ENCODE measurements around the gene CUL4A. TPM values are rescaled to one million over a fixed set of nuclear protein-coding genes. Genes with fewer than 3 reads are reported as not detected.
A peak's percentile ranks its signal among the peaks of the same experiment; 100 is the strongest.

CUL4A gene
- total RNA-seq, 1 donor: 114 TPM

- peak; percentile 73 for DNase-seq (ENCODE audit: low read depth)
- H3K4me3 ChIP-seq (ENCODE audit: low read depth, low read length): peak overlapping the region; percentile 18
- TF ChIP-seq, protein P1, sequence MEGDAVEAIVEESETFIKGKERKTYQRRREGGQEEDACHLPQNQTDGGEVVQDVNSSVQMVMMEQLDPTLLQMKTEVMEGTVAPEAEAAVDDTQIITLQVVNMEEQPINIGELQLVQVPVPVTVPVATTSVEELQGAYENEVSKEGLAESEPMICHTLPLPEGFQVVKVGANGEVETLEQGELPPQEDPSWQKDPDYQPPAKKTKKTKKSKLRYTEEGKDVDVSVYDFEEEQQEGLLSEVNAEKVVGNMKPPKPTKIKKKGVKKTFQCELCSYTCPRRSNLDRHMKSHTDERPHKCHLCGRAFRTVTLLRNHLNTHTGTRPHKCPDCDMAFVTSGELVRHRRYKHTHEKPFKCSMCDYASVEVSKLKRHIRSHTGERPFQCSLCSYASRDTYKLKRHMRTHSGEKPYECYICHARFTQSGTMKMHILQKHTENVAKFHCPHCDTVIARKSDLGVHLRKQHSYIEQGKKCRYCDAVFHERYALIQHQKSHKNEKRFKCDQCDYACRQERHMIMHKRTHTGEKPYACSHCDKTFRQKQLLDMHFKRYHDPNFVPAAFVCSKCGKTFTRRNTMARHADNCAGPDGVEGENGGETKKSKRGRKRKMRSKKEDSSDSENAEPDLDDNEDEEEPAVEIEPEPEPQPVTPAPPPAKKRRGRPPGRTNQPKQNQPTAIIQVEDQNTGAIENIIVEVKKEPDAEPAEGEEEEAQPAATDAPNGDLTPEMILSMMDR (IDR thresholded peaks at IDR 0.05; ENCODE audit: insufficient read depth, low read length): no peak
Observed at GRCh38 chr13:113216254-113217048, 7.0 kb downstream of the CUL4A start.

- no peak for DNase-seq (ENCODE audit: low read depth)
- H3K4me3 ChIP-seq (ENCODE audit: low read depth, low read length): no peak overlapping the region
- TF ChIP-seq, protein P1 (IDR thresholded peaks at IDR 0.05; ENCODE audit: insufficient read depth, low read length): no peak
Observed at GRCh38 chr13:113218586-113218985, 9.2 kb downstream of the CUL4A start.

DNA sequence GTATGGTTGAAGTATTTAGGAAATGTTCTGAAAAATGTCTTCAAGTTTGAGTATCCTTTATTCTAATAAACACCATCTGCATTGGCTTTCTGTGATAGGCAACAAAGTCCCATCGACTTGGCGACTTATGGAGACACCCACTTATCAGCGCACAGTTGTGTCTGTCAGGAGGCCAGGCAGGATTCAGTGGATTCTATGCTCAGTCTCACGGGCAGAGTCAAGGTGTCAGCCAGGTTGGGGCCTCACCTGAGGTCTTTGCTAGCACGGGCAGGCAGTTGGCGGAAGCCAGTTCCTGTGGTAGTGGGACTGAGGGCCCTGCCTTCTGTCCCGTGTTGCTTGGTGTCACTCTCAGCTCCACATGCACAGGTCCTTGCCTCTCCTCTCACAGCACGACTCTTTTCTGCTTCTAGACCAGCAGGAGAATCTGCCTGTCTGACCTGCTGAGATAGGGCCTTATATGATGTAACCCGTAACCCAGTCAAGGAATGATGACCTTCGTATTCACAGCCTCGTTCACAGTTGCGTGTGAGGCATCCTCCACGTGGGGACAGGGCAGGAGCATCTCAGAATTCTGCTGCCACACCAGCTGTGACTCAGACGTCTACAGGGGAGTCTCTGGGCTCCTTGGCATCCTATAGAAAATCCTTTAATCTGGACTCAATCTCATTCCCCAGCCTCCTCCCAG is 10.0 kb downstream of the CUL4A start:
- TF ChIP-seq, protein P1 (IDR thresholded peaks at IDR 0.05; ENCODE audit: insufficient read depth, low read length): no peak
- no peak overlapping the region for H3K4me3 ChIP-seq (ENCODE audit: low read depth, low read length)
- no peak for DNase-seq (ENCODE audit: low read depth)

DNA sequence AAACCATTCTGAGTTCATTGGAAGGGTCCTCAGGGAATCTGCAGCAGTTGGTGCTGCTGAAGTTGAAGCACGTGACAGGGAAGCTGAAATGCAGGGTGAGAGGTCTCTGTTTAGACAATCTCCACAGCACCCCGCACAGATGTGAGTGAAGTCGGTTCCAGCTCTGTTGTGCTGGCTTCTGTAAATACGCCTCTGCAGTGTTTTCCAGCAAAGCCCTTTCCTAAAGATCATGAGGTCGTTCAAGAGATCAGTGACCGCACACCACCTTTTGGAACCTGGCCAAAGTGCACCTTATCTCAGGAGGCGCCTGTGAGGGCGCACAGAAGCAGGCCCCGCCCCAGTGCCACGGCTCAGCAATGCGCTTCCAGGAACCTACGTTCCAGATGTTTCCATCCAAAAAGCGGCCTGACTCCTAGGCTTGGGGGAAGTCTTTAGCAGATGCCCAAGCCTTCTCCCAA is 10.8 kb downstream of the CUL4A start:
- no peak overlapping the region for H3K4me3 ChIP-seq (ENCODE audit: low read depth, low read length)
- TF ChIP-seq, protein P1 (IDR thresholded peaks at IDR 0.05; ENCODE audit: insufficient read depth, low read length): no peak
- DNase-seq (ENCODE audit: low read depth): no peak

GRCh38 chr13:113220877-113221276 is 11.5 kb downstream of the CUL4A start:
- no peak overlapping the region for H3K4me3 ChIP-seq (ENCODE audit: low read depth, low read length)
- TF ChIP-seq, protein P1 (IDR thresholded peaks at IDR 0.05; ENCODE audit: insufficient read depth, low read length): peak; percentile 20
- DNase-seq (ENCODE audit: low read depth): no peak

- no peak overlapping the region for H3K4me3 ChIP-seq (ENCODE audit: low read depth, low read length)
- no peak for DNase-seq (ENCODE audit: low read depth)
- TF ChIP-seq, protein P1 (IDR thresholded peaks at IDR 0.05; ENCODE audit: insufficient read depth, low read length): no peak
Observed at GRCh38 chr13:113223070-113223469, 13.7 kb downstream of the CUL4A start.
